ENCODE measurements around the gene UXS1. TPM values are rescaled to one million over a fixed set of nuclear protein-coding genes. Genes with fewer than 3 reads are reported as not detected.

UXS1 gene
- total RNA-seq, 1 donor from 2014 or later, result 58.5 TPM

GRCh38 chr2:106090916-106091618, 103.0 kb downstream of the UXS1 start:
- Mint-ChIP-seq H3K9me3 (peaks cover 7% of the 10 kb centered on the region), H3K4me3 (no peak overlapping the region), H3K27ac (no peak overlapping the region), H3K4me1 (ENCODE audit: unreplicated experiment) (no peaks in the 10 kb centered on the region), H3K36me3 (peaks cover 26% of the 10 kb centered on the region), H3K27me3 (no peaks in the 10 kb centered on the region)
- TF ChIP-seq CTCF (conservative IDR thresholded peaks at IDR 0.05), result no peak
- DNase-seq (ENCODE audit: extremely low spot score, unreplicated experiment), result no peak

GRCh38 chr2:106089611-106090010, 104.5 kb downstream of the UXS1 start:
- Mint-ChIP-seq H3K9me3 (peaks cover 7% of the 10 kb centered on the region), H3K27me3 (no peaks in the 10 kb centered on the region), H3K27ac (no peak overlapping the region), H3K4me3 (no peak overlapping the region), H3K36me3 (peaks cover 23% of the 10 kb centered on the region), H3K4me1 (ENCODE audit: unreplicated experiment) (no peaks in the 10 kb centered on the region)
- no peak for DNase-seq (ENCODE audit: extremely low spot score, unreplicated experiment)
- no peak for TF ChIP-seq CTCF (conservative IDR thresholded peaks at IDR 0.05)

- Mint-ChIP-seq H3K27me3 (no peaks in the 10 kb centered on the region), H3K27ac (no peak overlapping the region), H3K36me3 (peaks cover 2% of the 10 kb centered on the region), H3K9me3 (peaks cover 7% of the 10 kb centered on the region), H3K4me1 (ENCODE audit: unreplicated experiment) (no peaks in the 10 kb centered on the region), H3K4me3 (no peak overlapping the region)
- TF ChIP-seq CTCF (conservative IDR thresholded peaks at IDR 0.05), result peak; percentile 44
- no peak for DNase-seq (ENCODE audit: extremely low spot score, unreplicated experiment)
Measured at GRCh38 chr2:106085181-106085940, 108.7 kb downstream of the UXS1 start.

GRCh38 chr2:106080959-106081358, 113.1 kb downstream of the UXS1 start:
- no peak overlapping the region for H3K4me3 Mint-ChIP-seq
- no peak for TF ChIP-seq CTCF (conservative IDR thresholded peaks at IDR 0.05)
- peaks cover 10% of the 10 kb centered on the region for H3K4me1 Mint-ChIP-seq (ENCODE audit: unreplicated experiment)
- H3K27ac Mint-ChIP-seq, result no peak overlapping the region
- no peaks in the 10 kb centered on the region for H3K27me3 Mint-ChIP-seq
- no peaks in the 10 kb centered on the region for H3K9me3 Mint-ChIP-seq
- H3K36me3 Mint-ChIP-seq, result no peaks in the 10 kb centered on the region
- no peak for DNase-seq (ENCODE audit: extremely low spot score, unreplicated experiment)

- Mint-ChIP-seq H3K27ac (no peak overlapping the region), H3K9me3 (no peaks in the 10 kb centered on the region), H3K4me3 (no peak overlapping the region), H3K4me1 (ENCODE audit: unreplicated experiment) (peaks cover 10% of the 10 kb centered on the region), H3K36me3 (no peaks in the 10 kb centered on the region), H3K27me3 (no peaks in the 10 kb centered on the region)
- no peak for DNase-seq (ENCODE audit: extremely low spot score, unreplicated experiment)
- TF ChIP-seq CTCF (conservative IDR thresholded peaks at IDR 0.05), result no peak
Measured at GRCh38 chr2:106078096-106078495, 116.0 kb downstream of the UXS1 start.
